D341Med (cell line): Measurements from ENCODE around the gene PRMT5.

Experiments used
- DNase-seq: peaks from one replicate; pipeline ENCODE4 v3.0.0; 2012; ENCODE audit warnings: low spot score

Gene PRMT5

DNA sequence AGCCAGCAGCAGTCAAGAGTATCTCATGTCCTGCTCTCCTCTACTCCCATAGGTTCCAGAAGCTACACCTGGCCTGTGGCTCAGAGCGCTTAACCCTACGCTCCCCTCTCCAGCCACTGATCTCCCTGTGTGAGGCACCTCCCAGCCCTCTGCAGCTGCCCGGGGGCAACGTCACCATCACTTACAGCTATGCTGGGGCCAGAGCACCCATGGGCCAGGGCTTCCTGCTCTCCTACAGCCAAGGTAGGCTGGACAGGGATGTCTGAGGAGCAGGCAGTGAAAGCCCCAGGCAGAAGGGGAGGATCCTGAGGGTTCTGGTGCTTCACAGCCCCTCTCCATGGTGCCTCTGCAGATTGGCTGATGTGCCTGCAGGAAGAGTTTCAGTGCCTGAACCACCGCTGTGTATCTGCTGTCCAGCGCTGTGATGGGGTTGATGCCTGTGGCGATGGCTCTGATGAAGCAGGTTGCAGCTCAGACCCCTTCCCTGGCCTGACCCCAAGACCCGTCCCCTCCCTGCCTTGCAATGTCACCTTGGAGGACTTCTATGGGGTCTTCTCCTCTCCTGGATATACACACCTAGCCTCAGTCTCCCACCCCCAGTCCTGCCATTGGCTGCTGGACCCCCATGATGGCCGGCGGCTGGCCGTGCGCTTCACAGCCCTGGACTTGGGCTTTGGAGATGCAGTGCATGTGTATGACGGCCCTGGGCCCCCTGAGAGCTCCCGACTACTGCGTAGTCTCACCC, 54.0 kb downstream of the PRMT5 start:
- no peak for DNase-seq

DNA sequence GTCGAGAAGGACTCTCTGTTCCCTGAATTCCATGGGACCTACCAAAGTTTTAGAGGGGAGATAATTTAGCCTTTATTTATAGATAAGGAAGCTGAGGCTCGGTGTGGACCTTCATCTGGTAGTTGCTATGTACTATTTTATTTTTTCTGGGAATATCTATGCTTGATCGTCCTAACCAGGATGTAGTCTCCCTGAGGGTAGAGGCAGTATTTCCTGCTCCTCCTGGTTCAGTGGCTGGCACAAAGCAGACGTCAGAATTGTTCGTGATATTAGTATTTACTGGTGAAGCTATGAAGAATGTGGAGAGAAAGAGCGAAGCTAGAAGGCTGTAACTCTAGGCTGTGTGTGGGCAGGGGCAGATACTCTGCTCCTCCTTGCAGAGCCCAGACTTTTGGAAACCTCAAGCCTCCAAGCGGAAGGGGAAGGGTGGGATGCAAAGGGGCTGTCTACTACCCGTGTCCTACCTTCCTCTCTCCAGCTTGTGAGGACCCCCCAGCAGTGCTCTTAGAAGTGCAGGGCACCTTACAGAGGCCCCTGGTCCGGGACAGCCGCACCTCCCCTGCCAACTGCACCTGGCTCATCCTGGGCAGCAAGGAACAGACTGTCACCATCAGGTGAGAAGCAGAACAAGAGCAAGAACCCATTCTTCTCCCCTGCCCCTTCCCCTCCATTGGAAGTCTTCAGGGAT, 56.2 kb downstream of the PRMT5 start:
- no peak for DNase-seq

DNA sequence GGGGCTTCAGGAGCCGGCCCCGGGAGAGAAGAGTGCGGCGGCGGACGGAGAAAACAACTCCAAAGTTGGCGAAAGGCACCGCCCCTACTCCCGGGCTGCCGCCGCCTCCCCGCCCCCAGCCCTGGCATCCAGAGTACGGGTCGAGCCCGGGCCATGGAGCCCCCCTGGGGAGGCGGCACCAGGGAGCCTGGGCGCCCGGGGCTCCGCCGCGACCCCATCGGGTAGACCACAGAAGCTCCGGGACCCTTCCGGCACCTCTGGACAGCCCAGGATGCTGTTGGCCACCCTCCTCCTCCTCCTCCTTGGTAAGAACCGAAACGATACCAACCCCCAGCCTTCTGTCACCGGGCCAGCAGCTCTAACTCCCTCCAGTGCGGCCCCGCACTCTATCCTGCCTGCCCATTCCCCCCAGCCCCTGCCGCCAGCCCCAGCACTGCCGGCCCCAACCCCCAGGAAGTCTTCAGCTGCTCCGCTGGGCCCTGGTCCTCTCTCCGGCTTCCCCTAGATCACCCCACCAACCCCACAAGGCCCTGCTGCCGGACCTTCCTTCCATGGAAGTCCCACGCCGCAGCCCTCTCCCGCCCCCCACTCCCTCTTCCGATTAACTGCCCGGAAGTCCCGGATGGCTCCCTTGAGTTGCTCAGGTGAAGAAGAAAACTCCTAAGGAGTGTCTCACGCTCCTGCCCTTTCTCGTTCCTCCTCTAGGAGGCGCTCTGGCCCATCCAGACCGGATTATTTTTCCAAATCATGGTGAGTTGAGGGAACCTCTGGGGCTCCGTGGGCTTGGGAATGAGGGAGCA, 56.9 kb downstream of the PRMT5 start:
- DNase-seq = peak; percentile 80

DNA sequence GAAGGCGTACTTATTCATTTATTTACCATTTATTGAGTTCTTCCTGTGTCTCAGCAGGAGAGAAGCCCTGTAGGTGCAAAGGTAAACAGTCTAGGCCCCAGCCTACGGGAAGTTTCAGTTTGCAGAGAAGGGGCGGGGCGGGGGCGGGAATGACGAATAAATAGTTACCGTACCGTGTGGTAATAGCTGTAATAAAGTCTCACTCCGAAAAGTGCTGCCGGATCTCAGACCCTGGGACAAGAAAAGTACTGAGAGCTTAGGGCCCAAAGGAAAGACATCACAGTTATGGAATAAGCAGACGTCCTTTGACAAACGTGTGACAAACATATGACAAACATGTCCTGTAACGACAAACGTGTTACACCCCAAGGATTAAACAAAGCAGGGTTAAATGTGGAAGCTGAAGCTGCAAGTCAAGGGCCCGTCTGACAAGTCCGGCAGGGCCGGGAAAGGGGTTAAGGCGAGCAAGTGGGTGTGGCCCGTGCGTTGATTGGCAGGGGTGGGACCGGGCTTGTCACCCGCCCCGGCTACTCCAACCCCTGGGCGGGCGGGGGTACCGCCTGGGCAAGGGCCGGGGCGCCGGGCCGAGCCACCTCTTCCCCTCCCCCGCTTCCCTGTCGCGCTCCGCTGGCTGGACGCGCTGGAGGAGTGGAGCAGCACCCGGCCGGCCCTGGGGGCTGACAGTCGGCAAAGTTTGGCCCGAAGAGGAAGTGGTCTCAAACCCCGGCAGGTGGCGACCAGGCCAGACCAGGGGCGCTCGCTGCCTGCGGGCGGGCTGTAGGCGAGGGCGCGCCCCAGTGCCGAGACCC, 57.7 kb downstream of the PRMT5 start, which contains the start of gene LRP10:
LRP10 (plus strand) TSS at position 517 of the 809 bp plus-strand sequence. CDS start 564 bp downstream, outside the sequence.
- peak; percentile 84 for DNase-seq

DNA sequence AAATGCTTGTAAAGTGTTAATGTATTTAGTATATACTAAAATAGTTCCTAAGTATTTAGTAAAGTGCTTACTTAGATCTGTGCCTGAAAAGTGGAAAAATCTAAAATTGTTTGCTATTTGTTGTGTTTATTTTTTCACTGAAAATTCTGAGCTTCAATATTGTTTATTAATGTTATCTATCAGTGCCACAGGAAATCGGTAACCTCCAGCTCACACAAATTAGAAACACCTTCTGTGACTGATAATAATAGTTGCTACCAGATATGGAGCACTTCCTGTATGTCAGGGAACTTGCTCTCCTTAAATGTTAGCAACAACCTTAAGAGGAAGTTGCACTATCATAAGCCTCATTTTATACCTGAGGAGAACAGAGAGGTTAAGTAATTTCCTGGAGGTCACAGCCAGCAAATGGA, 58.4 kb downstream of the PRMT5 start:
- no peak for DNase-seq
